NT2/D1 (cell line): Measurements from ENCODE around the gene TP53TG5.

Experiments
- DNase-seq: peaks from one replicate; pipeline ENCODE4 v3.0.0-alpha.2; 2011; ENCODE audit warnings: low read depth, low spot score
- H3K27me3 ChIP-seq: 2 replicates; pipeline ENCODE4 v1.6.0; 2011; ENCODE audit warnings: mild to moderate bottlenecking; ENCODE audit not compliant: insufficient read length, insufficient read depth
- H3K36me3 ChIP-seq: 2 replicates; pipeline ENCODE4 v1.6.1; 2011; ENCODE audit warnings: mild to moderate bottlenecking, low read length, mixed read lengths; ENCODE audit not compliant: insufficient read depth, insufficient read length
- H3K4me1 ChIP-seq: 2 replicates; pipeline ENCODE4 v1.5.1; 2011; ENCODE audit not compliant: insufficient read depth, insufficient read length
- H3K4me3 ChIP-seq: 2 replicates; pipeline ENCODE4 v1.5.1; 2011; ENCODE audit warnings: low read depth; ENCODE audit not compliant: insufficient read length
- H3K9ac ChIP-seq: 2 replicates; pipeline ENCODE4 v1.6.0; 2011; ENCODE audit warnings: low read depth; ENCODE audit not compliant: insufficient read length
- H3K9me3 ChIP-seq: 2 replicates; pipeline ENCODE4 v1.5.1; 2011; ENCODE audit warnings: mild to moderate bottlenecking, low read length; ENCODE audit not compliant: insufficient read depth
- SUZ12 ChIP-seq: IDR thresholded peaks from 2 replicates; pipeline ENCODE4 v1.6.1; 2011; ENCODE audit not compliant: insufficient read length, insufficient read depth; ENCODE audit errors: extremely low read depth
- YY1 ChIP-seq: IDR thresholded peaks from 2 replicates; pipeline ENCODE4 v1.6.1; 2011; ENCODE audit not compliant: insufficient read length, insufficient read depth
- ZNF274 ChIP-seq: IDR thresholded peaks from 2 replicates; pipeline ENCODE4 v1.6.1; 2011; ENCODE audit warnings: mild to moderate bottlenecking, low read depth, low read length

The TP53TG5 gene

DNA sequence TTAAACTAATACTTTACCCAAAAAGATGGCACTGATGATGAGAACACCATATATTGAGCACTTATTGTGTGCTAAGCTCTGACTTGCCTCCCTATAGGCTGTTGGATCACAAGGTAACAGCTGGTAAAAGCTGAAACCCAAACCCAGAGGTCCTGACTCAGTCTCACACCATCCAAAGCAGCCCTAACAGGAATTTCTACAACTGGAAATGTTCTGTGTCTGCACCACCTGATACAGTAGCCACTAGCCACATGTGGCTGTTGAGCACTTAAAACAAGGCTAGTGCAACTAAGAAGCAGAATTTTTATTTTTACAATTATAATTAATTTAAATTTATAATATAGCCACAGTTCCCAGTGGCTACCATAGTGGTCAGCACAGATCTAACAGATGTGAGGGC, 54.4 kb downstream of the TP53TG5 start:
- Histone ChIP-seq H3K4me3 (no peak overlapping the region), H3K36me3 (peaks cover 43% of the 10 kb centered on the region), H3K9me3 (no peaks in the 10 kb centered on the region), H3K4me1 (peaks cover 3% of the 10 kb centered on the region), H3K9ac (no peak overlapping the region), H3K27me3 (no peaks in the 10 kb centered on the region)
- TF ChIP-seq SUZ12 (no peak), ZNF274 (no peak), YY1 (no peak)
- no peak for DNase-seq

DNA sequence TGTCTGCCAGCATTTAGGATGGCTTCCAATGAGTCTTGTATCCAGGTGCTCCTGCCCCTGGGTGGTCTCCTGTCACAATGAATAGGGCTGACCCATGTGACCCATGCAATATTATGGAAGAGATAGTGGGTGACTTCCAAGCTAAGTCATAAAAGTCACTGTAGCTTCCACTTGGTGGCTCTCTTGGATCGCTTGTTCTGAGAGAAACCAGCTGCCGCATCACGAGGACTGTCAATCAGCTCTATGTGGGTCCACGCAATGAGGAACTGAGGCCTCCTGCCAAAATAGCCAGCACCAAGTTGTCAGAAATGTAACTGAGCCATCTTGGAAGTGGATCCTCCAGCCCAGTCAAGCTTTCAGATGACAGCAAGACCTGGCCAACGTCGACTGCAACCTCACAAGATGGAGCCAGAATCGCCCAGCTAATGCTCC, 55.2 kb downstream of the TP53TG5 start:
- TF ChIP-seq ZNF274 (no peak), SUZ12 (no peak), YY1 (no peak)
- no peaks in the 10 kb centered on the region for H3K9me3 ChIP-seq
- DNase-seq: no peak
- H3K9ac ChIP-seq: no peak overlapping the region
- H3K4me1 ChIP-seq: peaks cover 3% of the 10 kb centered on the region
- H3K4me3 ChIP-seq: no peak overlapping the region
- H3K27me3 ChIP-seq: no peaks in the 10 kb centered on the region
- peaks cover 36% of the 10 kb centered on the region for H3K36me3 ChIP-seq
